Tibial artery (tissue), 4 donors: Measurements from ENCODE around the gene PRG2.

Experiments used
- DNase-seq, 2 donors: peaks; one replicate each; pipeline ENCODE4 v3.0.0-alpha.2; 2019
- H3K27ac ChIP-seq, 2 donors: fragments of 200-600 bp; sonication (generic) in 1 of 2; 1 replicate in 1 of 2; 2 replicates in 1 of 2; pipeline ENCODE4 v1.5.1; 2018 to 2019; ENCODE audit warnings: mild to moderate bottlenecking in 1 of 2
- H3K27me3 ChIP-seq, 2 donors: fragments of 200-600 bp; sonication (generic) in 1 of 2; one replicate each; pipeline versions ENCODE4 v1.5.1 to v1.6.0; 2016 to 2019
- H3K36me3 ChIP-seq, 3 donors: fragments of 200-600 bp; sonication (generic) in 2 of 3; one replicate each; pipeline ENCODE4 v1.5.1; 2016 to 2019; ENCODE audit warnings: mild to moderate bottlenecking in 2 of 3
- H3K4me1 ChIP-seq, 4 donors: fragments of 200-600 bp; sonication (generic) in 2 of 4; 1 replicate in 3 of 4; 2 replicates in 1 of 4; pipeline ENCODE4 v1.5.1; 2016 to 2019
- H3K4me3 ChIP-seq, 2 donors: fragments of 200-600 bp; sonication (generic) in 1 of 2; 1 replicate in 1 of 2; 2 replicates in 1 of 2; pipeline ENCODE4 v1.5.1; 2018 to 2019; ENCODE audit warnings: mild to moderate bottlenecking in 2 of 2
- H3K9me3 ChIP-seq, 3 donors: fragments of 200-600 bp; sonication (generic) in 1 of 3; one replicate each; pipeline ENCODE4 v1.5.1; 2016 to 2019
- CTCF ChIP-seq, 2 experiments: fragments of 200-600 bp in 1 of 2; fragments of 450-650 bp in 1 of 2; IDR thresholded peaks; one replicate each; pipeline ENCODE4 v1.5.1; 2017 to 2019; ENCODE audit warnings: antibody characterized with exemption in 2 of 2, mild to moderate bottlenecking in 1 of 2, moderate library complexity in 1 of 2
- intact Hi-C: fragments of 100-400 bp; cut with DNase I; formaldehyde crosslinking; loops from one replicate; pipeline ENCODE4 v1.15.0; 2023; ENCODE audit warnings: low total_unique reads

PRG2 gene

GRCh38 chr11:57344826-57345225 is 45.6 kb downstream of the PRG2 start:
- Histone ChIP-seq H3K4me1 (peaks cover 0 to 6% (median 2%) of the 10 kb centered on the region in 4 donors), H3K27me3 (peaks cover 0 to 4% of the 10 kb centered on the region in 2 donors), H3K27ac (no peak overlapping the region), H3K4me3 (no peak overlapping the region), H3K9me3 (no peaks in the 10 kb centered on the region), H3K36me3 (no peaks in the 10 kb centered on the region)
- DNase-seq = no peak
- no peak for TF ChIP-seq CTCF (IDR thresholded peaks at IDR 0.05)
- intact Hi-C loops = loop anchor here (10.0 kb wide), 1 partner anchor 90 kb away; no protein-coding TSS in a partner anchor

GRCh38 chr11:57343825-57344224 is 46.6 kb downstream of the PRG2 start:
- TF ChIP-seq CTCF (IDR thresholded peaks at IDR 0.05) = no peak
- Histone ChIP-seq H3K36me3 (no peaks in the 10 kb centered on the region), H3K4me1 (peaks cover 0 to 3% (median 0%) of the 10 kb centered on the region in 4 donors), H3K27me3 (peaks cover 0 to 9% of the 10 kb centered on the region in 2 donors), H3K27ac (no peak overlapping the region), H3K4me3 (no peak overlapping the region), H3K9me3 (no peaks in the 10 kb centered on the region)
- DNase-seq = no peak
- intact Hi-C loops = loop anchor here (10.0 kb wide), 1 partner anchor 91 kb away; no protein-coding TSS in a partner anchor

GRCh38 chr11:57342702-57343101 is 47.7 kb downstream of the PRG2 start:
- Histone ChIP-seq H3K9me3 (no peaks in the 10 kb centered on the region), H3K36me3 (no peaks in the 10 kb centered on the region), H3K27ac (no peak overlapping the region), H3K4me3 (no peak overlapping the region), H3K4me1 (peaks cover 0 to 3% (median 0%) of the 10 kb centered on the region in 4 donors), H3K27me3 (peaks cover 0 to 20% of the 10 kb centered on the region in 2 donors)
- no peak for DNase-seq
- intact Hi-C loops = loop anchor here (10.0 kb wide), 1 partner anchor 92 kb away; no protein-coding TSS in a partner anchor
- no peak for TF ChIP-seq CTCF (IDR thresholded peaks at IDR 0.05)

- no peak for TF ChIP-seq CTCF (IDR thresholded peaks at IDR 0.05)
- Histone ChIP-seq H3K4me1 (peaks cover 0 to 5% (median 2%) of the 10 kb centered on the region in 4 donors), H3K27ac (no peak overlapping the region), H3K36me3 (no peaks in the 10 kb centered on the region), H3K9me3 (no peaks in the 10 kb centered on the region), H3K27me3 (peaks cover 0 to 20% of the 10 kb centered on the region in 2 donors), H3K4me3 (no peak overlapping the region)
- intact Hi-C loops = loop anchor here (10.0 kb wide), 1 partner anchor 93 kb away; no protein-coding TSS in a partner anchor
- DNase-seq = no peak
These were observed 49.1 kb downstream of the PRG2 start for GRCh38 chr11:57341250-57341808.

- Histone ChIP-seq H3K9me3 (no peaks in the 10 kb centered on the region), H3K27me3 (peaks cover 0 to 20% of the 10 kb centered on the region in 2 donors), H3K4me1 (peaks cover 0 to 8% (median 5%) of the 10 kb centered on the region in 4 donors), H3K4me3 (no peak overlapping the region), H3K36me3 (no peaks in the 10 kb centered on the region), H3K27ac (no peak overlapping the region)
- DNase-seq = no peak
- intact Hi-C loops = loop anchor here (10.0 kb wide), 1 partner anchor 95 kb away; no protein-coding TSS in a partner anchor
- TF ChIP-seq CTCF (IDR thresholded peaks at IDR 0.05) = no peak
These were observed 50.3 kb downstream of the PRG2 start for GRCh38 chr11:57340039-57340615.
